HepG2 (cell line): ENCODE data around the gene SLC25A25. TPM values are rescaled to one million over a fixed set of nuclear protein-coding genes. Genes with fewer than 3 reads are reported as not detected.

Source experiments
- BCL6 ChIP-seq: IDR thresholded peaks from 2 replicates; pipeline ENCODE4 v1.6.1; 2016; ENCODE audit warnings: missing genetic modification reagents, missing compliant biosample characterization
- EP300 ChIP-seq, 3 experiments: sonication (generic) in 1 of 3; formaldehyde crosslinking in 1 of 3; IDR thresholded peaks; 2 replicates each; pipeline versions ENCODE4 v1.5.1 to v1.6.1; 2011 to 2020; ENCODE audit warnings: low read depth in 2 of 3, low read length in 2 of 3, borderline replicate concordance in 1 of 3, improper control_type of control experiment in 1 of 3, mild to moderate bottlenecking in 1 of 3, missing genetic modification reagents in 1 of 3, moderate library complexity in 1 of 3
- HES4 ChIP-seq: sonication (generic); formaldehyde crosslinking; IDR thresholded peaks from 2 replicates; pipeline ENCODE4 v1.9.0; 2021; ENCODE audit warnings: mild to moderate bottlenecking, missing genetic modification reagents, borderline replicate concordance
- JARID2 ChIP-seq: sonication (generic); formaldehyde crosslinking; IDR thresholded peaks from 2 replicates; pipeline ENCODE4 v1.8.1; 2023; ENCODE audit warnings: missing genetic modification reagents, inconsistent platforms; ENCODE audit not compliant: insufficient replicate concordance
- KDM5A ChIP-seq: fragments of 200-600 bp; sonication (generic); IDR thresholded peaks from 2 replicates; pipeline ENCODE4 v1.7.0; 2018; ENCODE audit warnings: antibody characterized with exemption, mild to moderate bottlenecking, low read length, borderline replicate concordance
- MZF1 ChIP-seq: sonication (generic); formaldehyde crosslinking; IDR thresholded peaks from 2 replicates; pipeline ENCODE4 v1.8.1; 2023; ENCODE audit warnings: mild to moderate bottlenecking, missing genetic modification reagents, borderline replicate concordance
- NCOA2 ChIP-seq: sonication (generic); formaldehyde crosslinking; IDR thresholded peaks from 2 replicates; pipeline ENCODE4 v1.8.0; 2022; ENCODE audit warnings: inconsistent platforms
- SAP130 ChIP-seq: IDR thresholded peaks from 2 replicates; pipeline ENCODE4 v1.6.1; 2016; ENCODE audit warnings: low read depth
- STAT6 ChIP-seq: sonication (generic); formaldehyde crosslinking; IDR thresholded peaks from 2 replicates; pipeline ENCODE4 v1.4.0; 2020; ENCODE audit warnings: missing genetic modification reagents, mild to moderate bottlenecking, borderline replicate concordance
- SUZ12 ChIP-seq: fragments of 150-350 bp; IDR thresholded peaks from 2 replicates; pipeline ENCODE4 v1.6.1; 2014; ENCODE audit warnings: low read depth, low read length
- ZBTB7B ChIP-seq: sonication (generic); formaldehyde crosslinking; IDR thresholded peaks from 2 replicates; pipeline ENCODE4 v1.4.0; 2020; ENCODE audit warnings: missing genetic modification reagents
- ZFP41 ChIP-seq: sonication (generic); formaldehyde crosslinking; IDR thresholded peaks from 2 replicates; pipeline ENCODE4 v1.4.0; 2020; ENCODE audit warnings: mild to moderate bottlenecking, missing genetic modification reagents, borderline replicate concordance
- ZNF136 ChIP-seq: sonication (generic); formaldehyde crosslinking; IDR thresholded peaks from 2 replicates; pipeline ENCODE4 v1.8.1; 2022; ENCODE audit warnings: low read depth, mild to moderate bottlenecking, moderate library complexity, missing genetic modification reagents
- ZNF180 ChIP-seq: sonication (generic); formaldehyde crosslinking; IDR thresholded peaks from 2 replicates; pipeline ENCODE4 v1.4.0; 2020; ENCODE audit warnings: low read depth, missing genetic modification reagents, borderline replicate concordance
- ZNF383 ChIP-seq: sonication (generic); formaldehyde crosslinking; IDR thresholded peaks from 2 replicates; pipeline ENCODE4 v1.4.0; 2020; ENCODE audit warnings: missing genetic modification reagents, mild to moderate bottlenecking, borderline replicate concordance
- ZNF570 ChIP-seq: sonication (generic); formaldehyde crosslinking; IDR thresholded peaks from 2 replicates; pipeline ENCODE4 v1.4.0; 2020; ENCODE audit warnings: mild to moderate bottlenecking, missing genetic modification reagents, borderline replicate concordance
- polyA plus RNA-seq, 8 experiments: library from polyadenylated mRNA; depleted of rRNA in 3 of 8; stranded (reverse) in 7 of 8; unstranded in 1 of 8; fragments of >200 nt; fragmentation: Illumina TruSeq in 4 of 8; extraction: Trizol in 4 of 8; gene quantifications; 2 replicates each; pipeline versions ENCODE4 v1.2.1 to v1.2.3, GENCODE V29; 2011 to 2016; ENCODE audit warnings: low read depth in 4 of 8, missing spikeins in 1 of 8, mixed read lengths in 1 of 8; ENCODE audit not compliant: insufficient read depth in 1 of 8
- total RNA-seq, 5 experiments: library from RNA; depleted of rRNA; stranded (reverse); fragments of >200 nt; fragmentation: Illumina TruSeq; extraction: Trizol; gene quantifications; 2 replicates each; pipeline ENCODE4 v1.2.3, GENCODE V29; 2016; ENCODE audit warnings: low read depth in 1 of 5
- TF ChIP-seq, protein P1 (sequence below): sonication (generic); formaldehyde crosslinking; conservative IDR thresholded peaks from 2 replicates; pipeline ENCODE4 v1.4.0; 2020; ENCODE audit warnings: missing genetic modification reagents
- TF ChIP-seq, protein P2 (sequence below): sonication (generic); formaldehyde crosslinking; conservative IDR thresholded peaks from 2 replicates; pipeline ENCODE4 v1.4.0; 2020; ENCODE audit warnings: mild to moderate bottlenecking, missing genetic modification reagents, moderate library complexity
- TF ChIP-seq, protein P3 (sequence below): sonication (generic); formaldehyde crosslinking; IDR thresholded peaks from 2 replicates; pipeline ENCODE4 v1.5.1; 2020; ENCODE audit warnings: missing genetic modification reagents, mild to moderate bottlenecking, borderline replicate concordance

SLC25A25 gene
- total and polyA plus RNA-seq, 2 of the 13 experiments (the other 11 are each of a cell fraction or from before 2014, with no cell fraction given), result 10.5 to 24.8 TPM

DNA sequence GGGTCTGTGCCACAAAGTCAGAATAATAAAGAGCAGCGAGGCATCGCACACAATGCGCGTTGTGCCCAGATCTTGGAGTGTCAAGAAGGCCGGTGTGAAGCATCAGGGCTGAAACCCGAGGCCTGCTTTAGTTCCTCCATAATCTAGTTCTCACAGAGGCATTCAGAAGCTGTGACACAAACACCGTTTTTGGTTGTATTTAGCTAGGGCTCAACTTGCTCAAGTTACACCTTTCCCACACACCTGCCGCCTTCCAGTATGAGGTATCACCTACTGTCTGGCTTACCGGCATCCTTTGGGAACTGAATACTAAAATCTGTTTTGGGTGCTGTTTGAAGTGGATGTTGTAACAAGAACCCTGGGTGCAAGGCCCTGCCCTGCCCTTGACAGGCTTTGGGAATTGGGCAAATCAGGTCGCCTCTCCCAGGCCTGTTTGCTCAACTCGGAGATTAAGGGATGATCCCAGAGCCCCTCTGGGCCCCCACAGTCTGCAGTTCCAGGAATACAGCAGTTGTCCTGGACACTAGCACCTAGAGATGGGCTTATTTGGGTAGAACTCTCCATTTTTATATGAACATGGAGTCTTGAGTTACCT lies 27.0 kb downstream of the SLC25A25 start (continued):
- TF ChIP-seq STAT6 (CRISPR knock-in tag) (no peak), ZFP41 (CRISPR knock-in tag) (no peak), SAP130 (CRISPR knock-in tag) (peak; percentile 11; the same call in 1 of the 2 replicates), ZNF570 (CRISPR knock-in tag) (no peak), JARID2 (CRISPR knock-in tag) (no peak), BCL6 (CRISPR knock-in tag) (peak; percentile 82), MZF1 (CRISPR knock-in tag) (no peak), SUZ12 (no peak), ZNF136 (CRISPR knock-in tag) (no peak), NCOA2 (CRISPR knock-in tag) (peak; percentile 73), ZBTB7B (CRISPR knock-in tag) (0 out of 2 replicates have a peak, but pooled peaks have one; percentile 49), EP300 (IDR thresholded peaks at IDR 0.05; ENCODE audit: low read depth in 2 of 2, low read length in 2 of 2) (peak in 1 of 2 experiments; percentile 42; a peak in 1 of 4 replicates), EP300 (CRISPR knock-in tag; IDR thresholded peaks at IDR 0.05; ENCODE audit: borderline replicate concordance) (no peak), KDM5A (no peak), ZNF180 (CRISPR knock-in tag) (no peak), ZNF383 (CRISPR knock-in tag) (no peak), HES4 (CRISPR knock-in tag) (no peak)
- TF ChIP-seq, protein P1, sequence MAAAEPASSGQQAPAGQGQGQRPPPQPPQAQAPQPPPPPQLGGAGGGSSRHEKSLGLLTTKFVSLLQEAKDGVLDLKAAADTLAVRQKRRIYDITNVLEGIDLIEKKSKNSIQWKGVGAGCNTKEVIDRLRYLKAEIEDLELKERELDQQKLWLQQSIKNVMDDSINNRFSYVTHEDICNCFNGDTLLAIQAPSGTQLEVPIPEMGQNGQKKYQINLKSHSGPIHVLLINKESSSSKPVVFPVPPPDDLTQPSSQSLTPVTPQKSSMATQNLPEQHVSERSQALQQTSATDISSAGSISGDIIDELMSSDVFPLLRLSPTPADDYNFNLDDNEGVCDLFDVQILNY (CRISPR knock-in tag), result no peak
- TF ChIP-seq, protein P2, sequence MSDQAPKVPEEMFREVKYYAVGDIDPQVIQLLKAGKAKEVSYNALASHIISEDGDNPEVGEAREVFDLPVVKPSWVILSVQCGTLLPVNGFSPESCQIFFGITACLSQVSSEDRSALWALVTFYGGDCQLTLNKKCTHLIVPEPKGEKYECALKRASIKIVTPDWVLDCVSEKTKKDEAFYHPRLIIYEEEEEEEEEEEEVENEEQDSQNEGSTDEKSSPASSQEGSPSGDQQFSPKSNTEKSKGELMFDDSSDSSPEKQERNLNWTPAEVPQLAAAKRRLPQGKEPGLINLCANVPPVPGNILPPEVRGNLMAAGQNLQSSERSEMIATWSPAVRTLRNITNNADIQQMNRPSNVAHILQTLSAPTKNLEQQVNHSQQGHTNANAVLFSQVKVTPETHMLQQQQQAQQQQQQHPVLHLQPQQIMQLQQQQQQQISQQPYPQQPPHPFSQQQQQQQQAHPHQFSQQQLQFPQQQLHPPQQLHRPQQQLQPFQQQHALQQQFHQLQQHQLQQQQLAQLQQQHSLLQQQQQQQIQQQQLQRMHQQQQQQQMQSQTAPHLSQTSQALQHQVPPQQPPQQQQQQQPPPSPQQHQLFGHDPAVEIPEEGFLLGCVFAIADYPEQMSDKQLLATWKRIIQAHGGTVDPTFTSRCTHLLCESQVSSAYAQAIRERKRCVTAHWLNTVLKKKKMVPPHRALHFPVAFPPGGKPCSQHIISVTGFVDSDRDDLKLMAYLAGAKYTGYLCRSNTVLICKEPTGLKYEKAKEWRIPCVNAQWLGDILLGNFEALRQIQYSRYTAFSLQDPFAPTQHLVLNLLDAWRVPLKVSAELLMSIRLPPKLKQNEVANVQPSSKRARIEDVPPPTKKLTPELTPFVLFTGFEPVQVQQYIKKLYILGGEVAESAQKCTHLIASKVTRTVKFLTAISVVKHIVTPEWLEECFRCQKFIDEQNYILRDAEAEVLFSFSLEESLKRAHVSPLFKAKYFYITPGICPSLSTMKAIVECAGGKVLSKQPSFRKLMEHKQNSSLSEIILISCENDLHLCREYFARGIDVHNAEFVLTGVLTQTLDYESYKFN (CRISPR knock-in tag), result peak; percentile 36
- TF ChIP-seq, protein P3, sequence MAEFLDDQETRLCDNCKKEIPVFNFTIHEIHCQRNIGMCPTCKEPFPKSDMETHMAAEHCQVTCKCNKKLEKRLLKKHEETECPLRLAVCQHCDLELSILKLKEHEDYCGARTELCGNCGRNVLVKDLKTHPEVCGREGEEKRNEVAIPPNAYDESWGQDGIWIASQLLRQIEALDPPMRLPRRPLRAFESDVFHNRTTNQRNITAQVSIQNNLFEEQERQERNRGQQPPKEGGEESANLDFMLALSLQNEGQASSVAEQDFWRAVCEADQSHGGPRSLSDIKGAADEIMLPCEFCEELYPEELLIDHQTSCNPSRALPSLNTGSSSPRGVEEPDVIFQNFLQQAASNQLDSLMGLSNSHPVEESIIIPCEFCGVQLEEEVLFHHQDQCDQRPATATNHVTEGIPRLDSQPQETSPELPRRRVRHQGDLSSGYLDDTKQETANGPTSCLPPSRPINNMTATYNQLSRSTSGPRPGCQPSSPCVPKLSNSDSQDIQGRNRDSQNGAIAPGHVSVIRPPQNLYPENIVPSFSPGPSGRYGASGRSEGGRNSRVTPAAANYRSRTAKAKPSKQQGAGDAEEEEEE, result no peak
